Stimulated activated naive CD8-positive, alpha-beta T cell treated with anti-CD3 and anti-CD28 coated beads, Interleukin-15, amount 100 ng/mL, for 72 hours (primary cell): ENCODE data around the gene EIF2B2.

Source experiments
- ATAC-seq: fragments of 150-1000 bp; cut with Tn5 transposase; 2 replicates; pipeline ENCODE4 v1.10.0; 2021; ENCODE audit warnings: mild to moderate bottlenecking, moderate library complexity
- DNase-seq, 2 donors: peaks; one replicate each; pipeline ENCODE4 v3.0.0; 2021 to 2022
- H3K27ac Mint-ChIP-seq, 2 donors: one replicate each; pipeline ENCODE4 v1.8.0; 2022; ENCODE audit warnings: mild to moderate bottlenecking in 2 of 2, mixed read lengths in 2 of 2, moderate library complexity in 2 of 2
- H3K27me3 Mint-ChIP-seq: one replicate; pipeline ENCODE4 v1.8.0; 2022; ENCODE audit warnings: mixed read lengths
- H3K4me1 Mint-ChIP-seq: one replicate; pipeline ENCODE4 v1.8.0; 2022; ENCODE audit warnings: mild to moderate bottlenecking, mixed read lengths
- H3K4me3 Mint-ChIP-seq, 2 donors: one replicate each; pipeline ENCODE4 v1.8.0; 2022; ENCODE audit warnings: mild to moderate bottlenecking in 2 of 2, mixed read lengths in 2 of 2, moderate library complexity in 1 of 2
- H3K9me3 Mint-ChIP-seq, 2 donors: one replicate each; pipeline ENCODE4 v1.8.0; 2022; ENCODE audit warnings: mixed read lengths in 2 of 2

The EIF2B2 gene

DNA sequence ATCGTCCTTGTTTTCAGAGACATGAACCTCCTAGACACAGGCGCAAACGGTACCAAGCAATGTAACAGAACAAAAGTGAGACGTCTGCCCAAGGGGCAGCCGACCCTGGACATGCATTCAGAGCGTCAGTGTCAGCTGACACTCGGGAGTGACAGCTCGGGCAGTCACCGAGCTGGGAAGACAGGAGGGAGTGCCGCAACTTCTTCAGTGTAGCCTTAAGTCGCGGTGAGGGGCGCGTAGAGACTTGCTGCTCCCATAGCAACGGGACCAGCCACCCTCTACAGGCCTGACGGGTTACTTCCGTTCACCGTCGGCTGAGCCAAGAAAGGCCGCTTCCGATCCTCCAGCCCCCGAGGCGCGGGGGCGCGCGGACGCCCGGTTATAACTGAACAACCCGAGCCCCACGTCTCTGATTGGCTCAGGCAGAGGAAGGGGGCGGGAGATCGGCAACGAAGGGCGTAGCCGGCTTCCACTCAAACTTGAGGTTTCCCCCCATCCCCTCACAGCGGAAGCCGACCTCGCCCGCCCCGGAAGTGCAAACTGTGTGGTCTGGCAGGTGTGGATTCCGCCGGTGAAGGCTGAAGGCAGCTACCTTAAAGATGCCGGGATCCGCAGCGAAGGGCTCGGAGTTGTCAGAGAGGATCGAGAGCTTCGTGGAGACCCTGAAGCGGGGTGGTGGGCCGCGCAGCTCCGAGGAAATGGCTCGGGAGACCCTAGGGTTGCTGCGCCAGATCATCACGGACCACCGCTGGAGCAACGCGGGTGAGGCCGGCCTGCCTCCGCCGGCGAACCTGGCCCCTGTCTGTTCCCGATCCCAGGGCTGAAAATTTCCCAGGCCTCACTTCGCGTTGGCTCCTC is at the start of gene EIF2B2:
Gene EIF2B2, plus strand, starts transcription at position 530 of the 858 bp plus-strand sequence. Its CDS starts 70 bp downstream, at position 600.
- no peaks in the 10 kb centered on the region for H3K9me3 Mint-ChIP-seq
- peak within 1 kb of the TSS; percentile 96 to 99 for H3K27ac Mint-ChIP-seq
- DNase-seq (peak; percentile 98 to 99), ATAC-seq (peak; percentile 99)
- no peaks in the 10 kb centered on the region for H3K27me3 Mint-ChIP-seq
- H3K4me1 Mint-ChIP-seq, result peaks cover 40% of the 10 kb centered on the region
- peak within 1 kb of the TSS; percentile 93 to 95 for H3K4me3 Mint-ChIP-seq

DNA sequence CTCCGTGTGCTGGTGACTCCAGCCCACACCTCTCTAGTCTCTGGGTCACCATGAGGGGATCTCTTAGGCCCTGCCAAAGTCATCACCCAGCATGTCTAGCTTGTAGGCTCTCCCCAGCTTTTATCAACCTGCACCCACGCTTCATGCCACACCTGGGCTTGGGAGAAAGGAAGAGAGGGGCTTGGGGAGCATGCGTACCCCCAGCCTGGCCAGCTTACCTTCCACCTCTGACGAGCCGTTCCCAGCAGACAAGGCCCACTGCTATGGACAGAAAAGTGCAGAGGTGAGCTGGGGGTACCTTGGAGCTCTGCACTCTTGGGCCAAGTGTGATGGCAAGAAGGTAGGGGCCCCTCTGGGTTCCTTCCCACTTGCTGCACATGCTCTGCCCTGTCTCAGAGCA is 49.0 kb upstream of the EIF2B2 start:
- Mint-ChIP-seq H3K4me3 (no peak overlapping the region), H3K4me1 (no peaks in the 10 kb centered on the region), H3K27ac (peak overlapping the region; percentile 77 to 89), H3K9me3 (no peaks in the 10 kb centered on the region), H3K27me3 (peaks cover 37% of the 10 kb centered on the region)
- ATAC-seq (no peak), DNase-seq (no peak)

DNA sequence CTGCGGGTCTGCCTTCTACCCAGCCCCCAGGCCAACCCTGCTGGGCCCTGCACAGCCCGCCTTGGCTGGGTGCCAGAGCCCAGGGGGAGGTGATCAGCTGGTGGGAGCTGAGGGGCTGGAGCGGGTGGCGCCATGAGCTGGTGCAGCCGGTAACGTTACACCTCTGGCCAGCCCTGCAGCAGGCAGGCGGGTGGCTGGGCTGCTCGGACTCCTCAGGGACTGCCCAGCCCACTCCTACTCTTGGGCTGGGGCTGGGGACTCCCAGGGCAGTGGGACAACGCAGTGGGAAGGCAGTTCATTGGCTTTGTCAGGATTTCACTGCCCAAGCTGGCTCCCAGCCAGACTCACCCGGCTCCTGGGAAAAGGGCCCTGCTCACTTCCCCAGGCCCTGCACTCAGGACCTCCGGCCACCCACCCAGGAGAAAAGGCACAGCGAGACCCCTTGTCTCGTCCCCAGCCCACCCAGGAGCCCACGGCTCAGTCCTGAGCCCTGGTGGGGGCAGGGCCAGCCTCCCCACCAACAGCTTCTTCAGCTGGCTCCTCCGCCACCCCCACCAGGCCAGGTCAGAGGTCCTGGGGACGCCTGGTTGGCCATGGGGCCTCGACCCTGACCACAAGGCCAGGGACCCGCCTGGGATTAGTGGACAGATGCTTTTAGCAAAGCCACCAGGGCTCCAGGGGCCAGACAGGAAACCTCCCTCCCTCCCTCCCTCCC is 48.3 kb upstream of the EIF2B2 start:
- Mint-ChIP-seq H3K27me3 (peaks cover 37% of the 10 kb centered on the region), H3K4me3 (peak overlapping the region in 1 of 2 donors; percentile 26), H3K9me3 (no peaks in the 10 kb centered on the region), H3K27ac (no peak overlapping the region), H3K4me1 (no peaks in the 10 kb centered on the region)
- ATAC-seq (no peak), DNase-seq (no peak)

DNA sequence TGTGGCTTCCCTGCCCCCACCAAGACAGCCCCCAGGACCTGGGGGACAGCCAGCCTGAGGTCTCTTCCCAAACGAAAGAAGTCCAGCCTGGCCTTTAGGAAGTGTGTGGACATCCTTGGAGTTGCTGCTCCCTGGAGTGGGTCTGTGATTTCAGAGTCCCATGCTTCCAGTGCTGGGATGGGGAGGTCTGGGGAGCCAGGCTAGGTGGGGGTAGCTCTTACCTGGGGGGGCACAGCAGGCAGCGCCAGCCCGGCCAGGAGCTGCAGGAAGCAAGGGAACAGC is 47.8 kb upstream of the EIF2B2 start:
- no peak for DNase-seq
- peak overlapping the region; percentile 66 to 81 for H3K4me3 Mint-ChIP-seq
- H3K27me3 Mint-ChIP-seq, result peaks cover 37% of the 10 kb centered on the region
- ATAC-seq, result peak; percentile 23
- no peaks in the 10 kb centered on the region for H3K9me3 Mint-ChIP-seq
- no peak overlapping the region for H3K27ac Mint-ChIP-seq
- no peaks in the 10 kb centered on the region for H3K4me1 Mint-ChIP-seq

DNA sequence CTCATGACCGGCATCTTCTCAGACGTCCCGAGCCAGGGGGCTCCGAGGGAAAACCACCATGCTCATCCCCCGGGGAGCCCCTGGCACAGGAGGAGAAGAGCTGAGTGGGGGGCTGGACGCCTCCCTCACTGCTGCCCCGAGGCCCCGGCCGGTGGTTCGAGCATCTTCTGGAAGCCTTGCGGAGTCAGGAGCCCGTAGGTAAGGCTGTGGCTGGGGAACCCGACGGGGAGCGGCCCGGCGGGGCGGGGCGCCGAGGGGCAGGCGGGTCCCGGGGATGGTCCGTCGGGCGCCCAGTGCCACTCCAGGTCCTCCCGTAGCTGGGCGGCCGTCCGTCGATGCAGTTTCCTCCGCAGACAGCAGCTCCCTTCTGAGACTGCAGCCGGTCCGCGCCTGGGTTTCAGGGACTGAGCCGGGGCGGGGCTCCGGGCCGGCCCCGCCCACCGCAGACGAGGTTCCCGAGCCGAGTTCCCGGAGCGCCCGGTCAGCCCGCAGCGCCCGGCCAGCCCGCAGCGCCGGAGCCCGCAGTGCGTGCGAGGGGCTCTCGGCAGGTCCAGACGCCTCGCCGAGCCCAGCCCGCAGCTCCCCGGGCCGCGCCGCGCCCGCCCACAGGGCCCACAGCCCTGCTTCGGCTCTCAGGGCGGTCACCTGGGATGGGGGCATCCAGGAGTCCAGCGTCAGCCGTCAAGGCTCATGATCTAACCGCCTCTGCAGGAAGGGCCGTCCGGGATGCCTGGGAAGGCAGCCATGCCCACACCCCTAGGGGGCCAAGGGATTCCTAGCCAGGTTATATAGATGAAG is 47.3 kb upstream of the EIF2B2 start, which contains the start of gene PGF:
Gene PGF, minus strand, starts transcription at position 369 of the 798 bp plus-strand sequence. Its CDS starts 355 bp downstream, at position 14.
- no peak within 1 kb of the TSS for H3K27ac Mint-ChIP-seq
- H3K4me1 Mint-ChIP-seq, result no peaks in the 10 kb centered on the region
- H3K9me3 Mint-ChIP-seq, result no peaks in the 10 kb centered on the region
- peaks cover 37% of the 10 kb centered on the region for H3K27me3 Mint-ChIP-seq
- DNase-seq, result peak in 1 of 2 donors; percentile 24
- peak; percentile 53 for ATAC-seq
- H3K4me3 Mint-ChIP-seq, result peak within 1 kb of the TSS; percentile 66 to 81

DNA sequence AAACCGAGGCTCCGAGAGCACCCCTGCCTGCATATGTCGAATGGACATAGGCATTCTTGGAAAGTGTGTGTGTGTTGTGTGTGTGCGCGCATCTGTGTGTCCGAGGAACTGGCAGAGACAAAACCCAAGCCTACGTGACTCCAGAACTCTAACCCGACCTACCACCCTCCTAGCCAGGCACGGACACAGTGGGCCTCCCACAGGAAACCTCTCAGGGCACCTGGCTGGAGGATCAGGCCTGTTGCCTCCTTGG is 46.8 kb upstream of the EIF2B2 start:
- DNase-seq (no peak), ATAC-seq (no peak)
- H3K4me3 Mint-ChIP-seq, result peak overlapping the region; percentile 29 to 45
- no peaks in the 10 kb centered on the region for H3K9me3 Mint-ChIP-seq
- peaks cover 37% of the 10 kb centered on the region for H3K27me3 Mint-ChIP-seq
- H3K27ac Mint-ChIP-seq, result no peak overlapping the region
- H3K4me1 Mint-ChIP-seq, result no peaks in the 10 kb centered on the region

DNA sequence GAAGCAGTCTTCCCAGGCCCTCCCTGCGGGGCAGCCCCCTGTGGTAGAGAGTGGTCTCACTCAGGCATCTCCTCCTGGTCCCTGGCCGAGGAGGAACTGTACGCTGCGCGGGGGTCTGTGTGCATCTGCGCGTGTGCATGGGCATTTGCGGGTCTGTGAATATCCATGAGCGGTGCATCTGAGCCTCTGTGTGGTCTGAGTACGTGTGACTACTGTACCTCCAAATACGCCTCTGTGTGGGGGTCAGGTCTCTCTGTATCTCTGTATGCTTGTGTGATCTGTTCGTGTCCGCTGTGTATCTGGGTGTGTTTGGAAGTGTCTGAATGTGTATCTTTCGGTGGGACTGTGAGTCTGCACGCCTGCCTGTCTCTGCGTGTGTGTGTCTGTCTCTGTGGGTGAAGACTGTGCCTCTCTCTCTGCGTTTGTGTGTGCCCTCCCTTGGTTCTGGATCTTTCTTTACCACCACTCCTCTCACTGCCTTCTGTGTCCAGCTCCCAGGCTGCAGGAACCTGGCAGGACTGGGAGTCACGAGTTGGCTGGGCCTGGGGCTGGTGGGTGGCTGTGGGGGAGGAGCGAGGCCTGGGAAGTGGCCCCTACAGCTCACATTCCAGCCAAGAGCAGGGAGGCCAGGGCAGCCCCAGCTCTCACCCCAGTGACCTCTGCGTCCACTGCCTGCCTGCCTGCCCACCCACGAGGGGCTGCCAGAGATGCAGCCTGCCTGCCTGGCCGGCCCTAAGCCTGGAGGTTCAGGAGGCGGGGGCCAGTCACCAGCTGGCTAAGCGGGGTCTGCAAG is 46.2 kb upstream of the EIF2B2 start:
- ATAC-seq, result no peak
- no peaks in the 10 kb centered on the region for H3K4me1 Mint-ChIP-seq
- no peaks in the 10 kb centered on the region for H3K9me3 Mint-ChIP-seq
- H3K27ac Mint-ChIP-seq, result no peak overlapping the region
- no peak for DNase-seq
- peaks cover 37% of the 10 kb centered on the region for H3K27me3 Mint-ChIP-seq
- H3K4me3 Mint-ChIP-seq, result peak overlapping the region in 1 of 2 donors; percentile 14

DNA sequence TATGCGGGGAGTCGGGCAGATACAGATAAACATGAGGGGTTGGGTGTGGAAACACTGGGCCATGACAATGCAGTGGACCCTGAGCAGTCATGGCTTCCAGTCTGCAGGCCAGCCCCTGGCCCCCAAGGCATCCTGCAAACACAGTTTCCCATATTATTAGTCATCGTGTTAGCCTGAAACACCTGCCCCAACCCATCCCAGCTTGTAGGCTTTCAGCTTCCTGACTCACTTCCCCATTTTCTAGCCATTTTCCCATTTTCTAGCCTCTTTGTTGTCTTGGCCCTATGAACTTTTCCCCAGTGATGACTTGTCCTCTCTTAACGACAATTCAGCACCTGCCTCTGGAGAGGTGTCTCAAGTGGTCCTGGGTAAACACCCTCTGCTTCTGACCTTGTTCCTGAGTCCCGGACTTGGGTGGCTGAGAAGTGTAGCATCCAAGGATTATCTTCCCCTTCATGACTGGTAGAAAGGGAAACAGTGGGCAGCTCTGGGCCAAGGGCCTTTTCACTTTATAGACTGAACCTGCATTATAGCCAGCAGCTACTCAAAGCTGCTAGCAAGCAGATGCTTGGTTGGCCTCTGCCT is 43.0 kb upstream of the EIF2B2 start:
- Mint-ChIP-seq H3K4me1 (peaks cover 26% of the 10 kb centered on the region), H3K9me3 (no peaks in the 10 kb centered on the region), H3K4me3 (no peak overlapping the region), H3K27me3 (peaks cover 49% of the 10 kb centered on the region), H3K27ac (no peak overlapping the region)
- no peak for DNase-seq
- no peak for ATAC-seq

DNA sequence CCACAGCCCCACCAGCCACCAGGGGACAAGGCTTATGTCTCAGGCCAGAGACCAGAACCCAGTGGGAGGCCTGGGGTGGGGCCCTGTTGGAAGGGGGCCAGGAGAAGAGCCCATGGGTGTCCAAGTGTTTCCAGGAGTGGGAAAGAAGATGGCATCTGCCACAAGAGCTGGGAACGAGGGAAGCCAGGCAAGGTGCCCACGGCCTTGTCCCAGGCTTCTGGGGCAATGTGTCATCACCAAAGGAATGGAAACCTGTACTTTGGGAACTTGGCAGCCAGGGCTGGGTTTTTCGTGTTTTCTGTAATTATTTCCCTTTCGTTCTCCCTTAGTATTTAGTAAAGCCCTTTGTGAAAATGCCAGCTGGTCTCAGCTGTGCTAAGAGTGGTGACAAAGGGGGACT is 42.0 kb upstream of the EIF2B2 start:
- Mint-ChIP-seq H3K4me3 (no peak overlapping the region), H3K4me1 (peaks cover 26% of the 10 kb centered on the region), H3K9me3 (no peaks in the 10 kb centered on the region), H3K27me3 (peaks cover 44% of the 10 kb centered on the region), H3K27ac (no peak overlapping the region)
- no peak for ATAC-seq
- no peak for DNase-seq

DNA sequence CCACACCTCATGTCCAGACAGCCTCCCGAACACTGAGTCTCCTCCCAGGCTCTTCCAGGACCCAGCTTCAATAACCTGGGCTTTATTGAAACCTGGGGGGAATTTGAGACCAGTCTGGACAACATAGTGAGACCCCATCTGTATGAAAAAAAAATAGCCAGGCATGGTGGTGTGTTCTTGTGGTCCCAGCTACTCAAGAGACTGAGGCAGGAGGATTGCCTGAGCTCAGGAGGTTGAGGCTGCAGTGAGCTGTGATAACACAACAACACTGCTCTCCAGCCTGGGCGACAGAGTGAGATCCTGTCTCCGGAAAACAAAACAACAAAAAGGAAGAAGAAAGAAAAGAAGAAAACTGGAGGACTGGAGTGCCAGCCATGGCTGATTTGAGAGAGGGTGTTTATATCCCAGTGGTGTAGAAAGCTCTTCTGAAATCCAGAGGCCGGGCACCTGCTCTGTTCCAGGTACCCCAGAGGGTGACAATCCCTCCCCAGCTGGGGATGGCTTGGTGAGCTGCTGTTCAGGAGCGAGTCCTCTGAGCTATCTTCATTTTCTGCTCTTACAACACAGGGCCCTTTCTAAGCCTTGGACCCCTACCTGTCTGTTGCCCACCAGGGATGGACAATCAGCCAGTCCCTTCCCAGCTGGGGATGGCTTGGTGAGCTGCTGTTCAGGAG is 41.3 kb upstream of the EIF2B2 start:
- Mint-ChIP-seq H3K9me3 (no peaks in the 10 kb centered on the region), H3K27ac (no peak overlapping the region), H3K27me3 (peaks cover 38% of the 10 kb centered on the region), H3K4me3 (no peak overlapping the region), H3K4me1 (peaks cover 26% of the 10 kb centered on the region)
- DNase-seq, result no peak
- no peak for ATAC-seq

DNA sequence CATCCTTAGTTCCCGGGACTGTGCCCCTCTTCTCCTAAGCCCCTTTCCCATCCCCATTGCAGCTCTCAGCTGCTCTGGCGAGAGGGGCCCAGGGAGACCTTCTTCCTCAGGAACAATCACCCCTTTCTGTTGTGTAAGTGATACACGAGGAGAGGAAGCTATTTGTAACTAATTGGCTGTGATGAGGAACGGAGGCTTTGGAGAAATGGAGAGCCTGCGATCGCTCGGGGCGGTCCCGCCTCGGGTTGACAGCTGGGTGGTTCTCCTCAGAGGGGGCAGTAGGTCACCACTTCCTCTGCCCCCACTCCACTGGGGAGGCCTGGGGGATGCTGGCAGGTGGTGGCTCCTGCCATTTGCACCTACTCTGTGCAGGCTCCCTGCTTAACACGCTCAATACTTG is 40.7 kb upstream of the EIF2B2 start:
- H3K27ac Mint-ChIP-seq, result peak overlapping the region in 1 of 2 donors; percentile 54
- H3K9me3 Mint-ChIP-seq, result no peaks in the 10 kb centered on the region
- no peak for DNase-seq
- peaks cover 31% of the 10 kb centered on the region for H3K27me3 Mint-ChIP-seq
- H3K4me1 Mint-ChIP-seq, result peaks cover 26% of the 10 kb centered on the region
- ATAC-seq, result no peak
- H3K4me3 Mint-ChIP-seq, result no peak overlapping the region

DNA sequence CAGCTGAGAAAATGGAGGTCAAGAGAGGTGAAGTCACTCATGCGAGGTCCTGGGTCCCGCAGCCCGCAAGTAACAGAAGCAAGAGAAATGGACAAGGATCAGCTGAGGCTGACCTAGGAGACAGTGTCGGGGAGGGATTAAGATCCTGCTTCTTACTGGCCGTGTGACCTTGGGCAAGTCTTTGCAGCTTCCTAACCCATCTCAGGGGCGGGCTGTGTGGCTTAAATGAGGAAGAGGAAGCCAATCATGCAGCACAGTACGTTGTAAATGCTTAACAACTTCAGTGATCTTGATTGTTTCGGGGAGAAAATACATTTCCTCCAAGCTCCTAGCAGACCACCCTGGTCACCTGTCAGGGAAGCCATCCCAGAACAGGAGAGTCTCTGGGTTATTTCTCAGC is 40.2 kb upstream of the EIF2B2 start:
- peaks cover 28% of the 10 kb centered on the region for H3K27me3 Mint-ChIP-seq
- H3K4me1 Mint-ChIP-seq, result peaks cover 26% of the 10 kb centered on the region
- no peak overlapping the region for H3K4me3 Mint-ChIP-seq
- ATAC-seq (no peak), DNase-seq (no peak)
- H3K27ac Mint-ChIP-seq, result peak overlapping the region in 1 of 2 donors; percentile 55
- no peaks in the 10 kb centered on the region for H3K9me3 Mint-ChIP-seq

DNA sequence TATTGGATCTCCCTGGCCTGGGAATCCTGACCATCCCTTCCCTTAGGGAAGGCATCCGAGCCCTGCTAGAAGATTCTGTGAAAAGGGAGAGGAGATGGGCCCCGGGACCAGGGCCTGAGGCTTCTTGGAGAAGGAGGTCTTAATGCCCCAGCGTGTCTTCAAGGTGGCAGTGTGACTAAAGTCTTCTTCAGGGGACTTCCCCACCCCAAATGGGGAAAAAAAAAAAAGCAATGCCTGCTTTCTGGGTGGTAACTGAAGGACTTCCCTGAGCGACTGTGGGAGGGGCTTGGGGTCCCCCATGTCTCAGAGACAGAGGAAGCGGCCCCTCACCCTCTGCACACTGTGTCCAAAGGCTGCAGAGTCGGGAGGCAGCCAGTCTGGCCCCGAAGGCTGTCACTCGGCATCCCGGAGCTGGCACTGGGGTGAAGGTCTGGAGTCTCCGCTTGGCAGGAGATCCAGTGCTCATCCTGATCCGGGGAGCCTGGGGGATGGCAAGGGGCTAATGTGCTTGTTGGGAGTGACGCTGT is 39.5 kb upstream of the EIF2B2 start:
- Mint-ChIP-seq H3K27ac (peak overlapping the region in 1 of 2 donors; percentile 55), H3K4me1 (peaks cover 26% of the 10 kb centered on the region), H3K27me3 (peaks cover 28% of the 10 kb centered on the region), H3K4me3 (peak overlapping the region in 1 of 2 donors; percentile 34), H3K9me3 (no peaks in the 10 kb centered on the region)
- DNase-seq (no peak), ATAC-seq (no peak)

DNA sequence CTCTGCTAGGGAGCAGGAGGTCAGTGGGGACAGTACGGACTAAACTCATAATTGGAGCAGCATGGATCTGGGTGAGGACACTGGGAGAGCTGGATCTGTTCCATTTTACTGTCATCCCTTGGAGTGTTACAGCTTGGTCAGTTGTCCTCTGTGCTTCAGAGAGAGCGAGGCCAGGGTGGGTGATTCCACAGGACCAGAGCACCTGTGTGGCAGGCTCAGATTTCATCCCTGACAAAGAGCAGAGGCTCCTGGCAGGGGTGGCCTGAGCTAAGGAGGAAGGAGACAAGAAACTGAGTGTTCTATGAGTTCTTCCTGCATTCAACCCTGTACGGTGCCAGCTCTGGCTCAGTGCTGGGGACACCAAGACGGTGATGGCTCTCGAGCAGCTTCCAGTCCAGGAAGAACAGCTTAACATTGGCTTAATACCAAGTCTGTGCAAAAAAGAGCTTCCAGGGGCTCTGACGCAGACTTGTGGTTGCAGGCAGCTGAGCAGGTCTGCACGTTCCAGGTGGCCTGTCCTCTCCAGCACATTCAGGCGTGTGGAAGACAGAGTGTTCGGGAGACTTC is 38.9 kb upstream of the EIF2B2 start:
- Mint-ChIP-seq H3K27ac (no peak overlapping the region), H3K9me3 (no peaks in the 10 kb centered on the region), H3K4me1 (peaks cover 26% of the 10 kb centered on the region), H3K27me3 (peaks cover 28% of the 10 kb centered on the region), H3K4me3 (peak overlapping the region in 1 of 2 donors; percentile 34)
- DNase-seq, result no peak
- no peak for ATAC-seq
